ENCODE results near the gene SMIM34.
"Not testable (repeated sequence)": the region's sequence is repeated elsewhere in the genome, so short reads cannot be mapped to it uniquely, and the experiment has no call there.

- TF ChIP-seq, protein P1, sequence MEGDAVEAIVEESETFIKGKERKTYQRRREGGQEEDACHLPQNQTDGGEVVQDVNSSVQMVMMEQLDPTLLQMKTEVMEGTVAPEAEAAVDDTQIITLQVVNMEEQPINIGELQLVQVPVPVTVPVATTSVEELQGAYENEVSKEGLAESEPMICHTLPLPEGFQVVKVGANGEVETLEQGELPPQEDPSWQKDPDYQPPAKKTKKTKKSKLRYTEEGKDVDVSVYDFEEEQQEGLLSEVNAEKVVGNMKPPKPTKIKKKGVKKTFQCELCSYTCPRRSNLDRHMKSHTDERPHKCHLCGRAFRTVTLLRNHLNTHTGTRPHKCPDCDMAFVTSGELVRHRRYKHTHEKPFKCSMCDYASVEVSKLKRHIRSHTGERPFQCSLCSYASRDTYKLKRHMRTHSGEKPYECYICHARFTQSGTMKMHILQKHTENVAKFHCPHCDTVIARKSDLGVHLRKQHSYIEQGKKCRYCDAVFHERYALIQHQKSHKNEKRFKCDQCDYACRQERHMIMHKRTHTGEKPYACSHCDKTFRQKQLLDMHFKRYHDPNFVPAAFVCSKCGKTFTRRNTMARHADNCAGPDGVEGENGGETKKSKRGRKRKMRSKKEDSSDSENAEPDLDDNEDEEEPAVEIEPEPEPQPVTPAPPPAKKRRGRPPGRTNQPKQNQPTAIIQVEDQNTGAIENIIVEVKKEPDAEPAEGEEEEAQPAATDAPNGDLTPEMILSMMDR (optimal IDR thresholded peaks at IDR 0.05 in 1 of 3, IDR thresholded peaks at IDR 0.05 in 1 of 3, conservative IDR thresholded peaks at IDR 0.05 in 1 of 3; ENCODE audit: extremely low read depth in 1 of 3, insufficient read depth in 2 of 3, low read length in 3 of 3): not testable (repeated sequence)
- TF ChIP-seq EZH2 (IDR thresholded peaks at IDR 0.05; ENCODE audit: low read length): not testable (repeated sequence)
Measured at GRCh38 chr21:34407294-34407693, 16.5 kb downstream of the SMIM34 start.

All from keratinocyte (primary cell).